Measurements from ENCODE around the gene PARL.

Gene PARL

GRCh38 chr3:183884427-183885296 lies at the start of gene PARL:
Gene PARL (minus strand): TSS chr3:183884880. CDS start chr3:183884846, 34 bp downstream.
- H3K27ac ChIP-seq: peak within 1 kb of the TSS; percentile 86
- TF ChIP-seq, protein P1, sequence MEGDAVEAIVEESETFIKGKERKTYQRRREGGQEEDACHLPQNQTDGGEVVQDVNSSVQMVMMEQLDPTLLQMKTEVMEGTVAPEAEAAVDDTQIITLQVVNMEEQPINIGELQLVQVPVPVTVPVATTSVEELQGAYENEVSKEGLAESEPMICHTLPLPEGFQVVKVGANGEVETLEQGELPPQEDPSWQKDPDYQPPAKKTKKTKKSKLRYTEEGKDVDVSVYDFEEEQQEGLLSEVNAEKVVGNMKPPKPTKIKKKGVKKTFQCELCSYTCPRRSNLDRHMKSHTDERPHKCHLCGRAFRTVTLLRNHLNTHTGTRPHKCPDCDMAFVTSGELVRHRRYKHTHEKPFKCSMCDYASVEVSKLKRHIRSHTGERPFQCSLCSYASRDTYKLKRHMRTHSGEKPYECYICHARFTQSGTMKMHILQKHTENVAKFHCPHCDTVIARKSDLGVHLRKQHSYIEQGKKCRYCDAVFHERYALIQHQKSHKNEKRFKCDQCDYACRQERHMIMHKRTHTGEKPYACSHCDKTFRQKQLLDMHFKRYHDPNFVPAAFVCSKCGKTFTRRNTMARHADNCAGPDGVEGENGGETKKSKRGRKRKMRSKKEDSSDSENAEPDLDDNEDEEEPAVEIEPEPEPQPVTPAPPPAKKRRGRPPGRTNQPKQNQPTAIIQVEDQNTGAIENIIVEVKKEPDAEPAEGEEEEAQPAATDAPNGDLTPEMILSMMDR (conservative IDR thresholded peaks at IDR 0.05): peak; percentile 97

DNA sequence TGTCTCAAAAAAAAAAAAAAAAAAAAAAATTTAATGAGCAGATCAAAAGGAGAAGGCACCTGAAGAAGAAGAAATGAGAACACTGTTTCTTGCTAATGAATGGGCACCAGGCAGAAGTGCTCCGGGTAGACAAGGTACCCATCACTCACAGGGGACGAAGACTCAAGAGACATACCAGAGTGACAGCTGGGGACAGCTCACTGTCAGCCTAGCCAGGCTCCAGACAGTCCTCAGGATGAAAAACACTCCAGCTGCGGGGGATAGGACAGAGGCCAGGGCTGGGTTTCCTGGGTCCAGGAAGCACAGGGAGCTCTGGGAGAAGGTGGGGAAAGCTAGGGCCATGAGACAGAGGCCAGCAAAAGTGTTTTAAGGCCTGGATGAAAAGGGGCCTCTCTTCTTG lies 48.5 kb upstream of the PARL start:
- no peak overlapping the region for H3K27ac ChIP-seq
- TF ChIP-seq, protein P1 (conservative IDR thresholded peaks at IDR 0.05): no peak

DNA sequence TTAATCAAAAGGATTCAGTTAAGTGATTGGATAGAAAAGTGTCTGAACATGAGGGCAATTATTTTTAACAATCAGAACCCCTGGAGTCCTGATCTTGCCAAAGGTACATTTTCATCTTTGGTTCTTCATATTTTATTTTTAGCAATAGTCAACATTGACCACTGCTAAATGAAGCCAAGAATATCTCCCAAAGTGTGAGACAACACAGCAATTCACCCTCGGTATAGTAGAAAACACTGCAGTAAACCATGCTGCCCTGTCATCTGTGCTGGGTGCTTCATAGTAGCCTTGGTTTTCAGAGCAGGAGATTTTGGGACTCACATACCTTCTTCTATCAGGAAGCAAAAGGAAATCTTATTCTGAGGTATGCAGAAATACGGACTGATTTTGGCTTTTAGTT lies 47.2 kb upstream of the PARL start:
- TF ChIP-seq, protein P1 (conservative IDR thresholded peaks at IDR 0.05): no peak
- H3K27ac ChIP-seq: no peak overlapping the region

GRCh38 chr3:183930086-183930485 lies 45.4 kb upstream of the PARL start:
- TF ChIP-seq, protein P1 (conservative IDR thresholded peaks at IDR 0.05): no peak
- H3K27ac ChIP-seq: peak overlapping the region; percentile 30; the same call in 1 of the 2 replicates

DNA sequence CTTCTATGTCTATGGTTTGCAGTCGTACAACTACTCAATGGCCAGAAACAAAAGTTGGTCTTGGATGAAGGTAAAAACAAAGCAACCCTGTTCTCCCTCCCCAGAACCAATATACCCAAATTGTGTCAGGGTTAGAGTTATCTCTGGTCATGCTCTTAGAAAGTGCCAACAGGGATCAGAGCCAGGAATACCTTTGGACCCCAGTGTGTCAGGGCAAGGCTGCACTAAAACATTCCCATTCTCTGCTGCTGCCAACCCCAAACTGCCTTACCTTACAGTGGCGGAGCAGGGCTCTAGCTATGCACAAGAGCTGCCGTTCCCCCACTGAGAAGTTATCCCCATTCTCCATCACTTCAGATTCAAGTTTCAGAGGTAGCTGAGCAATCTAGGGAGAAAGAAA lies 42.4 kb upstream of the PARL start:
- TF ChIP-seq, protein P1 (conservative IDR thresholded peaks at IDR 0.05): no peak
- no peak overlapping the region for H3K27ac ChIP-seq

DNA sequence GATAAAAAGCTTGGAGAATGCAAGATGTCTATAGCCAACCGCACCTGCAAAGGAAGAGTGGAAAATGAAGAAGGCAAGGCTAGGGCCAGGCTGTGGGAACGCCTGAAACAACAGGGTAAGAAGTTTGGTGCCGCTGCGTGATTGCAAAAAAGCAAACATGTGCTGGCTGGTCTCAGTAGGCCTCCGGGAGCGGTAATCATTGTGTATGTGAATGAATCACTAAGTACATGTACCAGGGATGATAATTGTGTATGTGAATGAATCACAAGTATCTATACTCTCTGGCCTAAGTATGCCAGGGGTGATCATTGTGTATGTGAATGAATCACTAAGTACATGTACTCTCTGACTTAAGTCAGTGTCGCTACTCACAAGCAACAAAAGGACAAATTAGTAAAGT lies 40.3 kb upstream of the PARL start:
- no peak overlapping the region for H3K27ac ChIP-seq
- TF ChIP-seq, protein P1 (conservative IDR thresholded peaks at IDR 0.05): no peak

- H3K27ac ChIP-seq: no peak overlapping the region
- TF ChIP-seq, protein P1 (conservative IDR thresholded peaks at IDR 0.05): no peak
Observed at GRCh38 chr3:183924543-183924942, 39.9 kb upstream of the PARL start.

Measured in VCaP (cell line).